Kidney (tissue), 14 donors: ENCODE results near the gene KRTAP2-3. TPM values are rescaled to one million over a fixed set of nuclear protein-coding genes. Genes with fewer than 3 reads are reported as not detected.

Source experiments
- DNase-seq, 5 donors: peaks; one replicate each; pipeline ENCODE4 v3.0.0-alpha.2; 2013 to 2020
- FAIRE-seq: peaks from 2 replicates; lab custom pipeline; 2012; peaks lifted over from hg19 to GRCh38; lab: Jason Lieb, UNC
- H3K27ac ChIP-seq, 2 donors: one replicate each; pipeline ENCODE4 v1.7.0; 2013; ENCODE audit warnings: low read depth in 2 of 2, low read length in 2 of 2, inconsistent platforms in 1 of 2
- H3K27me3 ChIP-seq: one replicate; pipeline ENCODE4 v1.7.1; 2013; ENCODE audit warnings: low read length, inconsistent platforms; ENCODE audit not compliant: control insufficient read depth, insufficient read depth
- H3K36me3 ChIP-seq, 3 donors: one replicate each; pipeline versions ENCODE4 v1.7.0 to v1.7.1; 2013; ENCODE audit warnings: low read length in 3 of 3, control low read depth in 1 of 3, inconsistent platforms in 1 of 3; ENCODE audit not compliant: insufficient read depth in 3 of 3, control insufficient read depth in 2 of 3
- H3K4me1 ChIP-seq, 3 donors: one replicate each; pipeline versions ENCODE4 v1.7.0 to v1.7.1; 2013; ENCODE audit warnings: low read length in 3 of 3, inconsistent platforms in 1 of 3, low read depth in 1 of 3; ENCODE audit not compliant: control insufficient read depth in 2 of 3, insufficient read depth in 2 of 3
- H3K4me3 ChIP-seq, 3 donors: one replicate each; pipeline versions ENCODE4 v1.7.0 to v1.8.1; 2013; ENCODE audit warnings: low read length in 3 of 3, control low read depth in 1 of 3, inconsistent platforms in 1 of 3
- H3K9ac ChIP-seq, 3 donors: one replicate each; pipeline versions ENCODE4 v1.7.0 to v1.7.1; 2013; ENCODE audit warnings: low read length in 3 of 3, control low read depth in 1 of 3, inconsistent platforms in 1 of 3
- H3K9me3 ChIP-seq, 3 donors: one replicate each; pipeline versions ENCODE4 v1.7.0 to v1.7.1; 2013; ENCODE audit warnings: low read length in 3 of 3, control low read depth in 1 of 3, inconsistent platforms in 1 of 3; ENCODE audit not compliant: control insufficient read depth in 2 of 3, insufficient read depth in 1 of 3
- CTCF ChIP-seq: IDR thresholded peaks from 3 replicates; pipeline ENCODE4 v1.5.1; 2012; ENCODE audit warnings: mild to moderate bottlenecking, moderate library complexity, borderline replicate concordance; ENCODE audit not compliant: insufficient read depth; ENCODE audit errors: extremely low read depth
- intact Hi-C: fragments of 100-400 bp; cut with DNase I; formaldehyde crosslinking; loops from one replicate; pipeline ENCODE4 v1.11.1; 2022
- polyA plus RNA-seq: library from polyadenylated mRNA; stranded (reverse); fragments of 350-450 nt; fragmentation: Illumina TruSeq; extraction: RNeasy Lipid Tissue Mini Kit (QIAGEN cat#74804); gene quantifications from one replicate; pipeline ENCODE4 v1.2.3, GENCODE V29; 2014; ENCODE audit warnings: low read depth, low replicate concordance; ENCODE audit not compliant: insufficient read depth
- total RNA-seq: library from RNA; stranded (reverse); fragmentation: NEBNext Ultra II Directional; extraction: Animal tissue kit (Norgen Biotek cat#: 25700); gene quantifications from one replicate; pipeline ENCODE4 v1.2.1, GENCODE V29; 2021
- donor health status: control.
- donor health status: control.
- donor health status: control.
- donor health status: control.
- donor health status: control.
- donor health status: DM: yes; HTN: yes; CAD: no.
- donor health status: Normal renal cell carcinoma (clear cell type).

Gene KRTAP2-3
- total and polyA plus RNA-seq, 2 donors from 2014 or later = 0.28 TPM; not detected in 1

- H3K4me3 ChIP-seq = no peak overlapping the region
- H3K27ac ChIP-seq = no peak overlapping the region
- DNase-seq = no peak
- no peak for TF ChIP-seq CTCF
- H3K9ac ChIP-seq = no peak overlapping the region
- H3K27me3 ChIP-seq = no peaks in the 10 kb centered on the region
- no peak for FAIRE-seq
- intact Hi-C loops = no loop called here
- H3K36me3 ChIP-seq = no peaks in the 10 kb centered on the region
- no peaks in the 10 kb centered on the region for H3K9me3 ChIP-seq
- no peaks in the 10 kb centered on the region for H3K4me1 ChIP-seq
Observed at GRCh38 chr17:41012326-41013120, 47.4 kb downstream of the KRTAP2-3 start.

GRCh38 chr17:41010441-41010840 is 49.5 kb downstream of the KRTAP2-3 start:
- no peak overlapping the region for H3K27ac ChIP-seq
- H3K36me3 ChIP-seq = no peaks in the 10 kb centered on the region
- H3K27me3 ChIP-seq = no peaks in the 10 kb centered on the region
- no peaks in the 10 kb centered on the region for H3K4me1 ChIP-seq
- intact Hi-C loops = no loop called here
- H3K4me3 ChIP-seq = no peak overlapping the region
- TF ChIP-seq CTCF = no peak
- no peak for DNase-seq
- FAIRE-seq = no peak
- H3K9ac ChIP-seq = no peak overlapping the region
- H3K9me3 ChIP-seq = no peaks in the 10 kb centered on the region

- no peaks in the 10 kb centered on the region for H3K9me3 ChIP-seq
- FAIRE-seq (no peak), DNase-seq (no peak)
- no peak overlapping the region for H3K4me3 ChIP-seq
- no peak overlapping the region for H3K9ac ChIP-seq
- no peak overlapping the region for H3K27ac ChIP-seq
- no peaks in the 10 kb centered on the region for H3K27me3 ChIP-seq
- no peaks in the 10 kb centered on the region for H3K4me1 ChIP-seq
- intact Hi-C loops = no loop called here
- H3K36me3 ChIP-seq = no peaks in the 10 kb centered on the region
- no peak for TF ChIP-seq CTCF
Observed at GRCh38 chr17:41009936-41010335, 50.0 kb downstream of the KRTAP2-3 start.
